Body of pancreas (tissue), 4 donors: ENCODE measurements around the gene ST8SIA4. TPM values are rescaled to one million over a fixed set of nuclear protein-coding genes. Genes with fewer than 3 reads are reported as not detected.

Source experiments
- ATAC-seq: fragments of 150-250 bp; one replicate; pipeline ENCODE4 v1.9.1; 2016
- DNase-seq, 4 donors: peaks; one replicate each; pipeline ENCODE4 v3.0.0-alpha.2; 2019
- H3K27ac ChIP-seq, 4 donors: fragments of 200-600 bp; sonication (generic); 1 replicate in 3 of 4; 2 replicates in 1 of 4; pipeline versions ENCODE4 v1.5.1 to v1.6.1; 2016 to 2019; ENCODE audit warnings: mild to moderate bottlenecking in 1 of 4, mixed read lengths in 1 of 4, moderate library complexity in 1 of 4
- H3K27me3 ChIP-seq, 2 donors: fragments of 200-600 bp; sonication (generic); one replicate each; pipeline ENCODE4 v1.6.0; 2016; ENCODE audit warnings: mild to moderate bottlenecking in 1 of 2
- H3K36me3 ChIP-seq, 2 donors: fragments of 200-600 bp; sonication (generic); replicated peaks in 1 of 2; 2 replicates each; pipeline ENCODE4 v1.5.1; 2016; ENCODE audit warnings: low read depth in 2 of 2; ENCODE audit not compliant: insufficient read depth in 1 of 2
- H3K4me1 ChIP-seq: fragments of 200-600 bp; sonication (generic); one replicate; pipeline ENCODE4 v1.6.0; 2016
- H3K4me3 ChIP-seq, 2 donors: fragments of 200-600 bp; sonication (generic); 1 replicate in 1 of 2; 2 replicates in 1 of 2; pipeline ENCODE4 v1.5.1; 2016 to 2019
- H3K9me3 ChIP-seq, 3 donors: fragments of 200-600 bp; sonication (generic); 1 replicate in 2 of 3; 2 replicates in 1 of 3; pipeline ENCODE4 v1.5.1; 2016
- CTCF ChIP-seq, 7 experiments: fragments of 450-650 bp in 4 of 7; fragments of 200-600 bp in 3 of 7; sonication (generic) in 3 of 7; IDR thresholded peaks; one replicate each; pipeline ENCODE4 v1.5.1; 2016 to 2019; ENCODE audit warnings: antibody characterized with exemption in 7 of 7
- POLR2A ChIP-seq, 3 donors: fragments of 450-650 bp; IDR thresholded peaks; one replicate each; pipeline ENCODE4 v1.6.1; 2016; ENCODE audit warnings: antibody characterized with exemption in 3 of 3, mild to moderate bottlenecking in 2 of 3
- WGBS, 2 donors: methylation state at CpG; one replicate each; pipeline ENCODE4 v1.1.5; 2017; 5-methylcytosine and 5-hydroxymethylcytosine counted together
- intact Hi-C: fragments of 100-400 bp; cut with DNase I; formaldehyde crosslinking; loops from one replicate; pipeline ENCODE4 v1.15.1; 2023
- total RNA-seq, 2 donors: library from RNA; depleted of rRNA; stranded (reverse); fragments of >200 nt; gene quantifications; one replicate each; pipeline ENCODE4 v1.1.0, GENCODE V29; 2016

The ST8SIA4 gene
- total RNA-seq, 2 donors from 2014 or later = 0.66 to 2.1 TPM

DNA sequence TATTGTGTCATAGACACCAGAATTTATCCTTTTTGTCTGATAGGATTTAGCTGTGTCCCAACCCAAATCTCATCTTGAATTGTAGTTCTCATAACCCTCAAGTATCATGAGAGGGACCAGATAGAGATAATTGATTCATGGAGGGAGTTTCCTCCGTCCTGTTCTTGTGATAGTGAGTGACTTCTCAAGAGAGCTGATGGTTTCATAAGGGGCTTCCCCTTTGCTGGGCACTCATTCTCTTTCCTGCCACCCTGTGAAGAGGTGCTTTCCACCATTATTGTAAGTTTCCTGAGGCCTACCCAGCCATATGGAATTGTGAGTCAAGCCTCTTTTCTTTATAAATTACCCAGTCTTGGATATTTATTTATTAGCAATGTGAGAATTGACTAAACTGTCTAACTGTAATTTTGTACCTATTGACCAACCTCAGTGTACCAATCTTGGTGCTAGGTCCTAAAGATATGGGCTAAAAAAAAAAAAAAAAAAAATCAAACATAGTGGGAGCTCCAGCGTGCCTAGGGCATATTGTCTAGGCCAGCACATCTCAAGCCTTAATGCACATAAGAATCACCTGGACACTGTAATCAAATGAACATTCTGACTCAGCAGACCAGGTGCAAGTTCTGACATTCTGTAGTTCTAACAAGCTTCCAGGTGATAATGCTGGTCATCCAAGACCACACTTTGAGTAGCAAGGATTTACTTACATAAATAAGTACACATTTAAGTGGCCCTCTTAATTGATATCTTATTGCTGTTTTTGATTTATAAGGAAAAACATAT, 30.5 kb downstream of the ST8SIA4 start:
- H3K36me3 ChIP-seq = no peaks in the 10 kb centered on the region
- no peaks in the 10 kb centered on the region for H3K4me1 ChIP-seq
- H3K9me3 ChIP-seq = no peaks in the 10 kb centered on the region
- ATAC-seq (no peak), DNase-seq (no peak)
- H3K4me3 ChIP-seq = no peak overlapping the region
- TF ChIP-seq CTCF (IDR thresholded peaks at IDR 0.05) = no peak
- no peak for TF ChIP-seq POLR2A (IDR thresholded peaks at IDR 0.05)
- WGBS, 2 donors = 60 to 78% methylated on average over 2 of the region's 2 CpGs
- H3K27me3 ChIP-seq = no peaks in the 10 kb centered on the region
- intact Hi-C loops = no loop called here
- H3K27ac ChIP-seq = no peak overlapping the region

GRCh38 chr5:100867039-100867562, 36.0 kb downstream of the ST8SIA4 start:
- Histone ChIP-seq H3K4me3 (no peak overlapping the region), H3K27me3 (no peaks in the 10 kb centered on the region), H3K9me3 (no peaks in the 10 kb centered on the region), H3K36me3 (no peaks in the 10 kb centered on the region), H3K4me1 (no peaks in the 10 kb centered on the region), H3K27ac (no peak overlapping the region)
- DNase-seq = no peak
- intact Hi-C loops = no loop called here
- no peak for ATAC-seq
- TF ChIP-seq CTCF (IDR thresholded peaks at IDR 0.05) = no peak
- WGBS, 2 donors = 78 to 81% methylated on average over 3 of the region's 3 CpGs

DNA sequence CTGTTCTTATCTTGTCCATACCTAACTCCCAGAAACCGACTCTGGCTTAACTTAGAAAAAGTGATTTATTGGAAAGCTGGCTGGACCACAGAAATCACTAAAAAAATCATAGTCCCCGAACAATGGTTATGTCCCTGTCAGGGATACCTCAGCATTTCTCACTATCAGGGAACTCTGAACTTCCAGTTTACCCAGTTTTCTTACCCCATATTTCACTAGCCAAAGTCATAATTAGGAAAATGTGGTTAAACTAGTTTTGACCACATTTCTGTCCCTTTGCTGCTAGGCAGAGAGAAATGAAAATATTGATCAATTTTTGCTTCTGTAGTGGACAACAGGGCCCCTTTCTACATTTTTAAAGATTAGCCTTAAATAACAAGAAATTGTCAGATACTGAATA, 38.2 kb downstream of the ST8SIA4 start:
- WGBS, 2 donors = 19 to 29% methylated on average over 2 of the region's 2 CpGs
- H3K9me3 ChIP-seq = no peaks in the 10 kb centered on the region
- DNase-seq (no peak), ATAC-seq (no peak)
- H3K36me3 ChIP-seq = no peaks in the 10 kb centered on the region
- no peak overlapping the region for H3K4me3 ChIP-seq
- TF ChIP-seq CTCF (IDR thresholded peaks at IDR 0.05) (no peak), POLR2A (IDR thresholded peaks at IDR 0.05) (no peak)
- intact Hi-C loops = no loop called here
- H3K27me3 ChIP-seq = no peaks in the 10 kb centered on the region
- no peak overlapping the region for H3K27ac ChIP-seq
- no peaks in the 10 kb centered on the region for H3K4me1 ChIP-seq

DNA sequence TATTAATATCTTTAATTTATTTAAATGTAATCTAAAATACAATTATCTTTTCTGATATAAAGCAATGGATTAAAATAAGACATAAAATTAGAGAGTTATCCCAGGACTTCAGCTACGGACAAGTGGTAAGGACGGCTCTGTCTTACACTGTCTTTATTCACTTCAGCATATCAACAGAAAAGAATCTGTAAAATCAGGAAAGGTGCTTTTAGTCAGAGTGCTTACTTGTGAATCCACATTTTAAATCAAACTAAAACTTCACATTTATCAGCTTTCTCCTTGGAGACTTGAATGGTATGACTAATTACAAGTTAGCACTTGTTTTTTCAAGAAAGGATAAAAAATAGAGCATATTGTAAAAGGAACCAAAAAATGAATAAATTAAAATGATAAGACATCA, 39.3 kb downstream of the ST8SIA4 start:
- intact Hi-C loops = no loop called here
- no peaks in the 10 kb centered on the region for H3K36me3 ChIP-seq
- no peaks in the 10 kb centered on the region for H3K4me1 ChIP-seq
- TF ChIP-seq POLR2A (IDR thresholded peaks at IDR 0.05) = no peak
- no peak for TF ChIP-seq CTCF (IDR thresholded peaks at IDR 0.05)
- DNase-seq = no peak
- no peaks in the 10 kb centered on the region for H3K9me3 ChIP-seq
- H3K27me3 ChIP-seq = no peaks in the 10 kb centered on the region
- no peak for ATAC-seq
- 89 to 94% methylated on average over 2 of the region's 2 CpGs for WGBS, 2 donors
- no peak overlapping the region for H3K27ac ChIP-seq
- H3K4me3 ChIP-seq = no peak overlapping the region

- H3K4me1 ChIP-seq = no peaks in the 10 kb centered on the region
- no peaks in the 10 kb centered on the region for H3K36me3 ChIP-seq
- no peaks in the 10 kb centered on the region for H3K27me3 ChIP-seq
- TF ChIP-seq CTCF (IDR thresholded peaks at IDR 0.05) = no peak
- H3K27ac ChIP-seq = no peak overlapping the region
- no peaks in the 10 kb centered on the region for H3K9me3 ChIP-seq
- ATAC-seq (no peak), DNase-seq (no peak)
- 71 to 81% methylated on average over 3 of the region's 3 CpGs for WGBS, 2 donors
- intact Hi-C loops = no loop called here
- no peak overlapping the region for H3K4me3 ChIP-seq
Measured at GRCh38 chr5:100861148-100861547, 41.9 kb downstream of the ST8SIA4 start.
